T-helper 1 cell (primary cell): ENCODE results near the gene MPG.
A peak's percentile ranks its signal among the peaks of the same experiment; 100 is the strongest.

Source experiments
- DNase-seq, 5 donors: peaks; one replicate each; pipeline ENCODE4 v3.0.0-alpha.2; 2012 to 2020

The MPG gene

DNA sequence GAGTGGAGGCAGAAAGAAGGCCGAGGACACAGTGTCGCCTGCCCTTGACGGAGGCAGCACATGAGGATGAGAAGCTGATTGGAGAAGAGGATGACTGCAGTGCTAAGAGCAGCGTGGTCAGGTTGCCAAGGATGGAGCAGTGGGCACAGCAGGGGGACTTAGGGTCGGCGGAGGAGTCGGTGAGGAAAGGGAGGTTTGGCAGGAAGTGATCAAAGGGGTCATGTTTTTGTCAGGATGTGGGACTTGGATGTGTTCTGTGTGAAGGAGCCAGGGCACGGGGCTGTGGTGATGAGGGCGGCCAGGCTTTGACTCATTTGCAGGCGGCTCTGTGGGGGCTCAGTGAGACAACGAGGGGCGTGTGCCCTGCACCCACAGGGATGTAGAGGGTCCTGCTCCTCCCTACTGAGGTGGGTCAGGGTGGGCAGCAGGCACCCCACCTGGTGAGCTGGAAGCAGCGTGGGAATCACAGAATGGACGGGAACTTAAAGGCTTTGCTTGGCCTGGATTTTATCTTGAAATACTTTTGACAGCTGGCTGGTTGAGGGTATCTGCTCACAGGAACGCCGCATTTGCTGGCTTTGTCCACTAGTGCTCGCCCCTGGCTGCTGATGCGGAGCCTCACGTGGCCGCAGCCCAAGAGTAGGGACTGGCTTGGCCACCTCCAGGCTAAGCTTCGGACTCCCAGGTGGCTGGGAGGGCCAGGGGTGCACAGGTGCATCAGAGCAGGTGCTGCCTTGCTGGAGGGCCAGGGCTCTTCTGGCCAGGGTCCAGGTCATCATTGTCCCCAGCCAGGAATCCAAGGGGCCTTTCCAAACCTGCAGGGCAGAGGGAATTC, 6.0 kb downstream of the MPG start:
- no peak for DNase-seq

DNA sequence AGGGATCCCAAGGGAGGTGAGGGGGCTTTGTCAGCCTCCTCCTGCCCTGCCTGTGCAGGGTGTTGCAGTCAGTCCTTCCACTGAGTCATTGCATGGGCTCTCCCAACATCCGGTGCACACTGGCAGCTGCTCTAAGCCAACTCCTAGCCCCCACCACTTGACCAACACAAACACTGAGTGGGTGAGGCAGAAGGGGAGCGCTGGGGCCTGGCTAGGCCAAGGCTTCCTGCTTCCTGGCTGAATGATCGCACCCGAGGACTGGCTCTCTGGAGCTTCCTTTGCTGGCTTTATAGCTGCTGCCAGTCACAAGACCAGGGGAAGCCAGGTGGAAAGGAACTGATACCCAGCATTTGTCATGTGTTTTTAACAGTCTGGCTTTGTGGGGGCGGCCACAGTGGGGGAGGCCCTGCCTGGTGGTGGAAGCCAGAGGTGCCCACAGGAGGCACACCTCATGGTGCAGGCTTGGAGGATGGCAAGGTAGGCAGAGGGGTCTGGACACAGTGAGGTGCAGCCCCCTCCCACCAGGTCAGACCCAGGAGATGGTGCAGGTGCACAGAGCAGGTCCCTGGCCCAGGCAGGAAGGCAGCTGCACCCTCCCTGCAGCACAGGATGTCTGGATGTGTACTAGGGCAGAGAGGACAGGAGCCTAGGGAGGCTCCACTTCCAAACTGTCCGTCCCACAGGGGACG, 6.8 kb downstream of the MPG start:
- peak in 1 of 5 donors; percentile 61 for DNase-seq

DNA sequence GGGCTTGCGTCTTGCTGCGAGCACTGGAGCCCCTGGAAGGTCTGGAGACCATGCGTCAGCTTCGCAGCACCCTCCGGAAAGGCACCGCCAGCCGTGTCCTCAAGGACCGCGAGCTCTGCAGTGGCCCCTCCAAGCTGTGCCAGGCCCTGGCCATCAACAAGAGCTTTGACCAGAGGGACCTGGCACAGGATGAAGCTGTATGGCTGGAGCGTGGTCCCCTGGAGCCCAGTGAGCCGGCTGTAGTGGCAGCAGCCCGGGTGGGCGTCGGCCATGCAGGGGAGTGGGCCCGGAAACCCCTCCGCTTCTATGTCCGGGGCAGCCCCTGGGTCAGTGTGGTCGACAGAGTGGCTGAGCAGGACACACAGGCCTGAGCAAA, 7.4 kb downstream of the MPG start:
- no peak for DNase-seq

DNA sequence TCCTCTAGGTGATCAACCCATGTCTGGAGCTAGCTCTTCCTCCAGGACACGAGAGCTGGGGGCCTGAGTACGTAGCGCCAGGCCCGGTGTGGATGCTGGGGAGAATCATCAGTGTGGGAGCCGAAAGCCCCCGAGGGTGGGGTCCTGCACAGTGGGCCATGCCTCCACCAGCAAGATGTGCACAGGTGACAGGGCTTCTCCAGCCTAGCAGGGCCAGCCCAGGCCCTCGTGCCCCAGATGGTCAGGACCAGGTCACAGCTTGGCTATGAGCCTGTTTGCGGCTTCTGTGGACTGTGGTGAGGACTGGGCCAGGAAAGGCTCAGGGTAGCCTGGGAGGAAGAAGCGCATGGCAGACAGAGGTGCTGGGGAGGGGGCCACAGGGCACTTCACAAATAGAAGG, 7.8 kb downstream of the MPG start:
- DNase-seq: no peak

DNA sequence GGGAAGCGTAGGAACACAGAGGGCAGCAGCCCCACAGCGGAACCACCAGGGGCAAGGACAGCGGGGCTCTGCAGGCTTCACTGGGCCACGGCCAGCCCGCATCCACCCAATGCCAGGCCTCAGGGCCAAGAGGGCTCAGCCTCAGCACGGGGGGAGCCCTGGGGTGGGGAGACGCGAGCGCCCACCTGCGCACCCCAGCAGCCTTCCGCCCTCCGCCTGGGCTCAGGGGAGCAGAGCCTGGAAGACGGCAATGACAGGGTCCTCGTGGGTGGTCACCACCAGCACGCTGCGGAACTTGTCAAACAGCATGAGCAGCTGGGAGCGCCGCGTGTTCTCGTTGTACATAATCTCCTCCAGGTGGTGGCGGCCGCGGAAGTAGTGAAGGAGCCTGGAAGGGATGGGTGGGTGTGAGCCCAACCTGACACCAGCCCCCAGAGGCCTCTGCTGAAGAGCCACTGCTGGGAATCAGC, 8.5 kb downstream of the MPG start:
- no peak for DNase-seq

DNA sequence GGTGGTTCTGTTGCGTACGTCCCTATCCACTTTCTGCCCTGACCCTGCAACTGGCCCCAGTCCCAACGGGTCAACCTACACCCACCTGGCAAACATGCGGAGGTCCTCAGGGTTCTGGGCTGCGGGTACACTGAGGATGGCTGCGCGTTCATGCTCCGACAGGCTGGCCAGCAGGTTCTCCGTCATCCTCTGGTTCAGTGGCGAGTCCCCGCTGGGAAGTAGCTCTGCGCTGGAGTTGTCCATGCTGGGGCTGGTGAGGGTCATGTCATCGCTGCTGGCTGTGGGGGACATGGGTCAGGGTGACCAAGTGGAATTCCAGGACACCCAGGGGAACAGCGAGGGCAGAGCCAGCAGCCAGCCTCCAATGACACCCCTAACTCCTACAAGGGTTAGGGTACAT, 10.6 kb downstream of the MPG start:
- no peak for DNase-seq

DNA sequence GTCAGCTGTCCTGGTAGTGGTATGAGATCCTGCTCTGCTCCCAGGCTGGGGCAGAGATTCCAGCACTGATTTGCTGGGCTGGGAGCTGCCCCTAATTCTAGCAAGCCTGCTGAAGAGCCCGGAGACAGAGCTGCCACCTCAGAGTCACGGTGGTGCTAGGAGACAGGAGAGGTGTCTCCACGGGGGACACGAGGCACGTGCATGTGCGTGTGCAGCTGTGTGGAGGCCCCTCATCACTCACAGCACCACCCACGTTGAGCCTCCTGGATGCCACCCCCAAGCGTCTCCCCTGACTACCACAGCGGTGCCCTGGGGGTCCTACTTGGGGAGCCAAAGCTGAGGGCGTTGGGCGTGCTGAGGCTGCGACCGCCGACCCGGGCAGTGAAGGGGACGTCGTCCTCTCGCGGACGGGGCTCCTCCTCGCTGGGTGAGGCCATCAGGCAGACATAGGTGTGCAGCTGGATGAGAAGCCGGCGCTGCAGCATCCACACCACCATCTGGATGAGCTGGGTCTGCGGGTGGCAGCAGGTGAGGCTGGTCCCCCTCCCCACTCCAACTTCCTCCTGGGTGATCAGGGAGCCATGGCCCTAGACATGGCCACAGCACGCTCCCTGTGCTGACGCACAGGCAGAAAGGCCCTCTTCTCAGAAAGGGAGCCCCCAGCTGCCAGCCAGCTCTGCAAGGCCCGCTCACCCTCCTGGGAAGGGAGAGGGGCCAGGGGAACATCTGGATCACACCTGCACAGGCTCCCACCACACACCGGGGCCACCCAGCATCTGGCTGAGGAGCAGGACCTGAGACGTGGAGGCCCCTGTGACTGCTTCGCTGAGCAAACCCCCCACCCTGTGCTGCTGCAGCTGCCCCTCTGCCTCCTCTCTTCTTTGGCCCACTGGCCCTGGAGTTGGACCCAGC, 11.6 kb downstream of the MPG start:
- DNase-seq: no peak

DNA sequence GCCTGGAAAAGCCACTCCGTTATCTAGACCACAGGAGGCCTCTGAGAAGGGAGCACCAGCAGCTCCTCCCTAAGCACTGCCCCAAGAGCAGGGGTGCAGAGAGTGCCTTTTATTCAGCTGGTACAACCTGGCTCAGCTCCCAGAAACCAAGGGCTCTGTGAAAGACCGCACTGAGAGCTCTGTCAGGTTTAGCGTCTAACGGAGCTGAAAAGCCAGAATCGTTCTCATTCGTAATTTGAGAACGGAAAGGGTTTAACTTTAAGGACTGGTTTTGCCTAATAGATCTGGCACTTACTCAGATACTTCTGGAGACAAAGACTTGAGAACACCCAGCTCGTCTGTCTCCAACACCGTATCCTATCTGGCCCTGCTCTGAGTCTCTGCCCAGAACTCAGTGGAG, 13.5 kb downstream of the MPG start:
- no peak for DNase-seq

DNA sequence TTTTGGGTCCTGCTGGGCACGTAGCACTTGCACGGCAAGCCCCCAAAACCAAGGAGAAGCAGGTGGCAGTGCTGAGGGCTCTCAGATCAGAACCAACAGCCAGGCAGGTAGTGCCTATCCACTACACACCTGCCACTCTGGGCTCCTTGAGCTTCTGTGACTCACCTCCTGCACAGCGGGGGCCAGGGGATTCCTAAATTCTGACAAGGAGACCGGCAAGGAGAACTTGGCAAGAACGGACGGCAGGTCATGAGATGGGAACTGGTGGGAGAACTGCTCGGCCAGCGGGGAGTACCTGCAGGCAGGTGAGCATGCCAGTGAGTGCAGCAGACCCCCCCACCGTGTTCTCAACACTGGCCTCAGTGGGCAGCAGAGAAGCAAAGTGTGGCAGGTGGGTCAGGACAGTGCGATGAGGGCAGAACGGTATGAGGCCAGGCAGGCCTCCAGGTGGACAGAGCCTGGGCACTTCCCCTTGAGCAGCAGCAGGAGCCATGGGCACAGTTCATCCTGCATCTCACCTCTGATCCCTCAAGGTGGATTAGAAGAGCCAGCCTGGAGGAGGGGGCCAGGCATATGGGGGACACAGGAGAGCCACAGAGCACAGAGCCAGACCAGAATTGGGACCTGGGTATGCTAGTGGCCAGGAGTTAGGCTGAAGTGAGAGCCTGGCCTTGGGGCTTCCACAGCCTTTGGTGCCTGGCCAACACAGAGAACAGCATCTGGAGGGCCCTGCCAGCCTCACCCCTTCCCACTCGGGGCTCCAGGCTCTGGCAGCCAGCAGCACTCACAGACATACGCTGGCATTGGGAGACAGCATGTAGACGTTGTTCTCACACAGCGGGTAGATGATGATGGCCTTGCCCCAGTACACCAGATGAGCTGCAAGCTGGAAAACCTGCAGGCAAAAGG, 14.7 kb downstream of the MPG start:
- DNase-seq: no peak

DNA sequence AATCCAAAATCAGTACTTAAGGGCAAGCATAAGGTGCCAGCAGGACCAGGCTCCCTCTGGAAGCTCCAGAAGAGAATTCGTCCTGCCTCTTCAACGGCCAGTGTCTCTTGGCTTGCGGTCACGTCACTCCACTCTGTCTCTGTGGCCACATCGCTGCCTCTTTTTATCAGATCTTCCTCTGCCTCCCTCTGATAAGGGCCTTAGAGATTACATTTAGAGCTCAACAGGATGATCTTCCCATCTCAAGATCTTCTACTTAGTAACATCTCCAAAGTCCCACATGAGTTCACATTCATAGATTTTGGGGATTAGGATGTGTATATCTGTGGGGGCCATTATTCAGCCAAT, 16.9 kb downstream of the MPG start:
- DNase-seq: no peak

DNA sequence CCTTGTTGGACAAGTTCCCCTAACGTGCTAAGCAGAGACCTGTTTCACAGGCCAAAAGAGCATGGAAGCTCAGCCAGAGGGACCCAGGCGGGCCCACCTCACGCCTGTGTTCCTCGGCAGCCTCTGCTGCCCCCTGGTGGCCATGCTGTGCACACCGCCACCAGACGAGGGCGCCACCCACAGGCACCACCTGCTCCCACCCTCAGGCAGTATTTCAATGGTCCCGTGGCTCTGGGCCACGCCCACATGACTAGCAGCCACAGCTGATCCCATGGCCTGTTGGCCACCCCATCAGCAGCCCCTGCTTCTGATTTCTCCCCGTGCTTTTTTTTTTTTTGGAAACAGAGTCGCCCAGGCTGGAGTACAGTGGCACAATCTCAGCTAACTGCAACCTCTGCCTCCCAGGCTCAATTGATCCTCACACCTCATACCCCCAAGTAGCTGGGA, 18.9 kb downstream of the MPG start:
- DNase-seq: peak; percentile 75 to 89 (median 85)

DNA sequence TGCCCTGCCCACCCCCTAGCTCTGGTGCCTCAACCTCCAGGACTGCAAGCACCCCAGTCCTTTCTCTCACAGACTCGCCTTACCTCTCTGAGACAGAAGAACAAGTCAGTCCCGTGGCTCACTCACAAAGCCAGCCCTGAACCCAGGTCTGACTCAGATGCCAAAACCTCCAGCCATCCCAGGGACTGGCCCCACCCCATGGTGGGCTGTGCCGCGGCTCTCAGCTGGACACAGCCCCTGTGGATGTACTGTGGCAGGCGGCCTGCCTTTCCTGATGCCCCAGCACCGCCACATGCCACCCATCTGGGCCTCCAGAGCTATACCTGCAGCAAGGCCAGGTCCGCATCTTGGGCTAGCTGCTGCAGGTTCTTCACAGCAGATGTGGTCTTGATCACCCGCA, 19.8 kb downstream of the MPG start:
- DNase-seq: no peak

DNA sequence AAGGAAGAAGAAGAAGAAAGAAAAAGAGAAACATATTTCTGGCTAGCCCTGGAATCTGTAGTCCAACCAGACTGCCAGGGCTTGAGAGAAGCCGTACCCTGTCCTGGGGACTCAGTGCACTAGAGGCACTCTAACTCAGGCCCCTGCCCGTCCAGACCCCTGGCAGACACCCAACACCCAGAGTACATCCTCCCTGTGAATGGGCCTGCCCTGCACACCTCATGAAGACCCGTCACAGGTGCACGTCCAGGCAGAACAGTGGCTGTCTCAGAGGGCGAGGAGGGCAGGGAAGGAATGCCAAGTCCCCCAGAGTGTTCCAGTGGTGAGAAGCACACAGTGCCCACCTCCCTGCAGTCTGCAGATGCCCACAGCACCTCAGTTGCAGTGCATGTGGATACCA, 23.0 kb downstream of the MPG start:
- no peak for DNase-seq

DNA sequence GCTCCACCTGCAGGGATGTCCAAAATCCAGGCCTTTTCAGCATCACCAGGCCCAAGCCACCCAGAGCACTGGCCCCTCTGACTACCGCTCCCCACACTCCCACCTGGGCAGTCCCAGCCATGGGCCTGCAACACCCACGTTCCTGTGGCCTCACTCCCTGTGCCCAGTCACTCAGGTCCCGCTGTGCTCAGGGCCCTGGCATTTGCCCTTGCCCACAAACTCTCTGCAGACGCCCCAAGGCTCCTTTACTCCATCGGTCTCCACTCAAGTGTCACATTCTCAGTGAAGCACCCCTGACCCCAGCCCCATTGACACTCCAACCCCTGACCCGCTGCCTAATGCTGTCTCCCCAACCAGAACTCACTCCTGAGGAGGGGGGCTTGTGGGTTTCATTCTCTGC, 23.6 kb downstream of the MPG start:
- DNase-seq: no peak

DNA sequence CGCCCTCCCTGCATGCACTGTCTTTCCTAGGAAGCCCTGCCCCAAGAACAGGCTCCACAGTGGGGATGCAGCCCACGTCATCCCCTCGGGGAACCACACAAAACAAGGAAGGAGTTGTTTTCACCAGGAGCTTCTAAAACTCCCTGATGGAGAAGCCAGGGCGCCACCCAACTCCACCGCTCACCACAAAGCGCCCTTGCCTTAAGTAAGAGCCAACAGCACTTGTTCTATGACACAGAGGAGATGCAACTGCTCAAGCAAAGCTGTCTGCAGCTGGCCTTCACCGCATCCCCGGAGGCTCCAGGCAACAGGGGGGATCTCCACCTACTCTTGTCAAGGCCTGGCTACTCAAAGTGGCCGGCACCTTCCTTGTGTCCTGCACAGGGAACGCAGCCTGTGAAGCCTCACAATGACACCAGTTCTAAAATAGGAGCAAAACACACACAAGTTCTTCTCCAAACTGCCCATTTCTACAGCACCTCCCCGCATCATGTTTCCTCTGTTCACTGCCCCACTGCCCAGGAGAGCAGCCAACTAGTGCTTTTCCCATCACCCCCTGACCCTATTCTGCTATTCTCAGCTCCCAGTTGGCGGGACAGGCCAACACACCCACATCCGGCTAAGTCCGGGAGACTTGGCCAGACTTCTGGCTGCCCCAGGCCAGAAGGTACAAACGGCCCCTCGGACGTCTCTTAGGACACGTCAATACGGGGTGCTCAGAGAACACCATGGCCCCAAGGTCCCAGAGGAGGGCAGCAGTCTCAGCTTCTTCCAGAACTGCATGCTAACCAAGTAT, 24.2 kb downstream of the MPG start:
- no peak for DNase-seq

DNA sequence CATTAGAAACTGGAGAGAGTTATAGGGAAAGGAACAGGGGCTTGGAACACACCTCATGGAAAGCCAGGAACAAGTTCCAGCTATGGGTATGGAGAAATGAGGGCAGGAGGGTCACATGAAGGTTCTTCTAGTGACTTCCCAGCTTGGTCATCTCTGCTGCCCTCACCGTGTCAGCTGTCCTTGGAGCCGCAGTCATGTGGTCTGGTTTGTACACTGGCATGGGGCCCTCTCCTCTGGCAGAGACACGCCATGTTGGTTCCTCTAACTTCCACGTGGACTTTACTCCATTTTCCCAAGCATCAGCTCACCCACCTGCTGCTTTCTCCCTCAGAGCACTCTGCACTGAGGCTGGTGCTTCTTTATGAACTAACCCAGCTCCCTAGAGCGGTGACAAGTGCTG, 26.3 kb downstream of the MPG start:
- DNase-seq: no peak

DNA sequence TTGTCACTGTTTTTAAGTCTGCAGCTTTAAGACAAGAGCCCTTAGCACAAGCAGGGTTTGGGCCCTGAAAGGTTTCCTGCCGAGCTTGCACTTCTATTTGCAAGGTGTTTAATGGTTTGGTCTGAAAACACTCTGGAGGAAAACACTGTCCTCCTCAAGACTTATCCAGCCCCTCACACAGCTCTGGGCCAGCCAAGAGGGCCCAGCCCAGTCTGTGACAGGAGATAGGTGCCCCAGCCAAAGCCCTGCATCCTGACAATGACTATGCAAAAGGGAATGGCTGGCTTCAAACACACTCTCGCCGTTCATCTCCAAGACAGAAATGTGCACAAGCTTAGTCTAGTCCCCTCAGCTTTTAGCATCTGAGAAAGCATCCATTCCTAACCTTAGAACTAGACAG, 26.9 kb downstream of the MPG start:
- DNase-seq: no peak

DNA sequence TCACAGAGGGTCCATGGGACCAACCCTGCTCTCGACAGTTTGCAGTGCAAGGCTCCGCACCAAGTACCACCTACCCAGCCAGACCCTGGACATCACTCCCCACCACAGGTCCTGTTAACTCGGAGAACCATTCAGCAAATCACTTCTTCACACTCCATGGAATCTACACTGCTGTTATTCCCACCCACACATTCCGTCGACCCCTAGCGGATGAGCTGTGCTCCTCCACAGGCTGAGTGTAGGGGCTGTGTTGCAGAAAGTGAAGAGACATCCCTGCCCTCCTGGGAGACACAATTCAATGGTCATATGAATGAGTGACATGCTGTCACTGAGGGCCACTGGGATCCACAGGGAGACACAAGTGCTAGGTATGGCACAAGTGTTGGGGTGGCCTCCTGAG, 27.5 kb downstream of the MPG start:
- no peak for DNase-seq

DNA sequence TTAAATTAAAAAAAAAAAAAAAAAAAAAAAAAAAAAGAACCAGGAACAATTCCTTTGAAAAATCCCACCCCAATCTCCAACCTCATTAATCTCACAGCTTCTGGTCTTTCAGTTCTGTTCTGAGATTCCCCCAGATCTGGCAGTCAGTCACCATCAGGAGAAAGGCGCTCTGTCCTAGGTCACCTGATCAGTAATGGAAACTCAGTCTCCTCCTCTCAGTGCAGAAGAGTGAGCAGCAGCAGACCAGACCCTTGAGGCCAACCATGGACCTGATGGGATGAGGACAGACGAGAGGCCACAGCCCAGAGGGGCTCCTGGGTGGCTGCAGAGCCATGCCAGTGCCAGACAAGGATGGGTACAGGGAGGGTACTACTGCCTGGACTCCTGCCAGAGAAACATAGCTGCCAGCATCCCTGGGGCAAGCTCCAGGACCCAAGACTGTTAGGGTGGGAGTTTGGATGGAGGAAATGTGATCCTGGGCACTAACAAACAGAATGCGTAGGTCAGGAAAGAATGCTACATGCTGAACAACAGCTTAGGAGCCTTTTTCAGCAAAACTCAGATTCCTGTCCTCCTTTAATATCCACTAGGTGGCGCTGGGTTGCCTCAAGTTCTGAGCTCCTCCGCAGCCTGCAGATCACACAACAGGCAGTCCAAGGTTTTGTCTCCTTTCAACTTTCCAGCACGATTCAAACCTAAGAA, 28.7 kb downstream of the MPG start:
- peak in 4 of 5 donors; percentile 31 to 69 (median 43) for DNase-seq

DNA sequence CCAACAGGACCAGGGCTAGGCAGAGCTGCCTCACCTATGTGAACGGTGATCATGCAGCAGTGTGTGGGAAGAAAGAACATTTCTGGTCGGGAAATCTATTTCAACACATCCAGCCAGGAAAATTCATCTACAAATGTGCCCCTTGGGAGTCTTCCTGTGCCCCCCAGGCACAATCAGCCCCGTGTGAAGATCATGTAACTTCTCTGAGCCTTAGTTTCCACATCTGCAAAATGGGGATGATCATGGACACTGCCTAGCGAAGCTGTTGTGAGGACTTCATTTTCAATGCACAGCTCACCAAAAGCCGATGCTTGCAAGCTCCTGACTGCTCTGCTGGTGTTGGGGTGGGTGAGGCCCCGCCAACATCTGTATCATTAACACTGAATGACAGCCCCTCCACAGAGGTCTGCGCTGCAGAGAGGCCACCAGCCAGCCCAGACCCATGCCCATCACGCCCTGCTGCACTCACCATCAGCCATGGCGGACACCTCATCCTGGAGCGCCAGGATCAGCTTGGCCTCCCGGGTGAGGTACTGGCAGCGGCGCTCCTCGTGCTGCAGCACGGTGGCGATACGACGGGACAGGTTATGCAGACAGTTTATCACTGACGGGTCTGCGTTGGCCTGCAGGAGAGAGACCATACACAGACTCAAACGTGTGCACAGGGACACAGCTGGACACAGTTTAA, 34.3 kb downstream of the MPG start:
- no peak for DNase-seq
